Gastroesophageal sphincter (tissue), 4 donors: Measurements from ENCODE around the gene MYL11. TPM values are rescaled to one million over a fixed set of nuclear protein-coding genes. Genes with fewer than 3 reads are reported as not detected.
"Not testable (repeated sequence)": the region's sequence is repeated elsewhere in the genome, so short reads cannot be mapped to it uniquely, and the experiment has no call there.

Experiments used
- ATAC-seq: fragments of 150-250 bp; one replicate; pipeline ENCODE4 v1.9.1; 2016; ENCODE audit warnings: mild to moderate bottlenecking, moderate library complexity
- H3K27ac ChIP-seq, 4 donors: fragments of 200-600 bp; sonication (generic) in 3 of 4; 1 replicate in 3 of 4; 2 replicates in 1 of 4; pipeline ENCODE4 v1.5.1; 2016 to 2019
- H3K27me3 ChIP-seq: fragments of 200-600 bp; sonication (generic); one replicate; pipeline ENCODE4 v1.5.1; 2019
- H3K36me3 ChIP-seq, 2 donors: fragments of 200-600 bp; sonication (generic); one replicate each; pipeline ENCODE4 v1.5.1; 2019; ENCODE audit warnings: control low read depth in 1 of 2
- H3K4me1 ChIP-seq, 3 donors: fragments of 200-600 bp; sonication (generic); 1 replicate in 2 of 3; 2 replicates in 1 of 3; pipeline ENCODE4 v1.5.1; 2016 to 2019; ENCODE audit warnings: control low read depth in 2 of 3
- H3K4me3 ChIP-seq, 2 donors: fragments of 200-600 bp; sonication (generic); one replicate each; pipeline ENCODE4 v1.5.1; 2019; ENCODE audit warnings: mild to moderate bottlenecking in 1 of 2, moderate library complexity in 1 of 2
- H3K9me3 ChIP-seq, 3 donors: fragments of 200-600 bp; sonication (generic); one replicate each; pipeline ENCODE4 v1.5.1; 2017 to 2019; ENCODE audit warnings: control low read depth in 2 of 3
- CTCF ChIP-seq, 4 experiments: fragments of 200-600 bp in 2 of 4; fragments of 450-650 bp in 2 of 4; sonication (generic) in 1 of 4; IDR thresholded peaks; one replicate each; pipeline ENCODE4 v1.5.1; 2017 to 2019; ENCODE audit warnings: antibody characterized with exemption in 4 of 4, mild to moderate bottlenecking in 2 of 4, moderate library complexity in 2 of 4
- EP300 ChIP-seq: sonication (generic); formaldehyde crosslinking; IDR thresholded peaks from one replicate; pipeline ENCODE4 v1.6.1; 2017; ENCODE audit warnings: antibody characterized with exemption, mild to moderate bottlenecking
- POLR2A ChIP-seq, 2 donors: fragments of 450-650 bp; IDR thresholded peaks; one replicate each; pipeline ENCODE4 v1.6.1; 2017; ENCODE audit warnings: antibody characterized with exemption in 2 of 2, mild to moderate bottlenecking in 2 of 2, moderate library complexity in 1 of 2
- POLR2AphosphoS5 ChIP-seq: sonication (generic); formaldehyde crosslinking; IDR thresholded peaks from one replicate; pipeline ENCODE4 v1.6.1; 2017; ENCODE audit warnings: antibody characterized with exemption
- WGBS, 2 donors: methylation state at CpG; one replicate each; pipeline ENCODE4 v1.1.5; 2018; ENCODE audit warnings: low coverage in 1 of 2; 5-methylcytosine and 5-hydroxymethylcytosine counted together
- total RNA-seq, 4 donors: library from RNA; depleted of rRNA; stranded (reverse); fragments of >200 nt; gene quantifications; one replicate each; pipeline ENCODE4 v1.1.0, GENCODE V29; 2016

MYL11 gene
- total RNA-seq, 4 donors from 2014 or later, result not detected

GRCh38 chr16:30340621-30341020, 34.0 kb upstream of the MYL11 start:
- 81 to 82% methylated on average over 4 to 5 of the region's 13 CpGs for WGBS, 2 donors
- H3K36me3 ChIP-seq, result no peaks in the 10 kb centered on the region
- no peak overlapping the region for H3K27ac ChIP-seq
- H3K27me3 ChIP-seq, result no peaks in the 10 kb centered on the region
- H3K4me3 ChIP-seq, result no peak overlapping the region
- TF ChIP-seq POLR2A (IDR thresholded peaks at IDR 0.05) (no peak), CTCF (IDR thresholded peaks at IDR 0.05) (no peak), EP300 (no peak), POLR2AphosphoS5 (no peak)
- ATAC-seq, result no peak
- peaks cover 0 to 6% (median 5%) of the 10 kb centered on the region in 3 donors for H3K4me1 ChIP-seq
- H3K9me3 ChIP-seq, result no peaks in the 10 kb centered on the region

- ATAC-seq, H3K4me3 ChIP-seq, H3K27me3 ChIP-seq, H3K27ac ChIP-seq, H3K36me3 ChIP-seq, H3K4me1 ChIP-seq, H3K9me3 ChIP-seq: not testable (repeated sequence)
- WGBS, 2 donors, result 75 to 100% methylated on average over 3 to 4 of the region's 8 CpGs
Observed at GRCh38 chr16:30341971-30342370, 32.6 kb upstream of the MYL11 start.

- no peak overlapping the region for H3K27ac ChIP-seq
- 87 to 100% methylated on average over 2 to 21 of the region's 32 CpGs for WGBS, 2 donors
- no peaks in the 10 kb centered on the region for H3K4me1 ChIP-seq
- H3K4me3 ChIP-seq, result no peak overlapping the region
- no peak for ATAC-seq
- no peaks in the 10 kb centered on the region for H3K9me3 ChIP-seq
- no peaks in the 10 kb centered on the region for H3K36me3 ChIP-seq
- TF ChIP-seq POLR2AphosphoS5 (no peak), CTCF (IDR thresholded peaks at IDR 0.05) (no peak), POLR2A (IDR thresholded peaks at IDR 0.05) (no peak), EP300 (no peak)
- H3K27me3 ChIP-seq, result no peaks in the 10 kb centered on the region
Observed at GRCh38 chr16:30342751-30343490, 31.7 kb upstream of the MYL11 start.

GRCh38 chr16:30343491-30343820, 31.1 kb upstream of the MYL11 start:
- H3K27me3 ChIP-seq, ATAC-seq, H3K4me3 ChIP-seq, H3K27ac ChIP-seq, H3K4me1 ChIP-seq, H3K36me3 ChIP-seq, H3K9me3 ChIP-seq: not testable (repeated sequence)
- WGBS, 2 donors, result 90 to 96% methylated on average over 4 to 8 of the region's 11 CpGs

- 83 to 95% methylated on average over 1 to 2 of the region's 3 CpGs for WGBS, 2 donors
- H3K36me3 ChIP-seq, result peaks cover 0 to 21% of the 10 kb centered on the region in 2 donors
- no peaks in the 10 kb centered on the region for H3K27me3 ChIP-seq
- peaks cover 0 to 3% (median 0%) of the 10 kb centered on the region in 3 donors for H3K4me1 ChIP-seq
- H3K27ac ChIP-seq, result no peak overlapping the region
- TF ChIP-seq EP300 (no peak), CTCF (IDR thresholded peaks at IDR 0.05) (no peak), POLR2A (IDR thresholded peaks at IDR 0.05) (no peak), POLR2AphosphoS5 (no peak)
- no peaks in the 10 kb centered on the region for H3K9me3 ChIP-seq
- ATAC-seq, result no peak
- no peak overlapping the region for H3K4me3 ChIP-seq
Observed at GRCh38 chr16:30346286-30346685, 28.3 kb upstream of the MYL11 start.

GRCh38 chr16:30348113-30348512, 26.5 kb upstream of the MYL11 start:
- peaks cover 3 to 21% (median 17%) of the 10 kb centered on the region in 3 donors for H3K4me1 ChIP-seq
- no peak overlapping the region for H3K27ac ChIP-seq
- ATAC-seq, result no peak
- no peaks in the 10 kb centered on the region for H3K27me3 ChIP-seq
- TF ChIP-seq POLR2AphosphoS5 (no peak), CTCF (IDR thresholded peaks at IDR 0.05) (no peak), POLR2A (IDR thresholded peaks at IDR 0.05) (no peak), EP300 (no peak)
- H3K4me3 ChIP-seq, result no peak overlapping the region
- peaks cover 0 to 39% of the 10 kb centered on the region in 2 donors for H3K36me3 ChIP-seq
- no peaks in the 10 kb centered on the region for H3K9me3 ChIP-seq
- 92 to 97% methylated on average over 2 to 6 of the region's 8 CpGs for WGBS, 2 donors
